HG03442 (cell line): ENCODE results near the gene KRTAP26-1.

Source experiments
- ATAC-seq: cut with Tn5 transposase; IDR thresholded peaks from one replicate; pipeline ENCODE4 v1.9.1; 2021; ENCODE audit warnings: mild to moderate bottlenecking, moderate library complexity; ENCODE audit not compliant: unreplicated experiment

KRTAP26-1 gene, protein sequence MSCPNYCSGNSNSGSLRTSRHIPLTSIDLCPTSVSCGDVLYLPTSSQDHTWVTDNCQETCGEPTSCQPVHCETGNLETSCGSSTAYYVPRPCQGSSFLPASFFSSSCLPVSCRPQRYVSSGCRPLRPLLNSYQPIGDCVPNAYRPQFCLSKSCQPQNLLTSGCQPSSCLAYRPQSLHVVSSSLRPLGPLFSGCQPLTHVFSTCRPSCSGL

DNA sequence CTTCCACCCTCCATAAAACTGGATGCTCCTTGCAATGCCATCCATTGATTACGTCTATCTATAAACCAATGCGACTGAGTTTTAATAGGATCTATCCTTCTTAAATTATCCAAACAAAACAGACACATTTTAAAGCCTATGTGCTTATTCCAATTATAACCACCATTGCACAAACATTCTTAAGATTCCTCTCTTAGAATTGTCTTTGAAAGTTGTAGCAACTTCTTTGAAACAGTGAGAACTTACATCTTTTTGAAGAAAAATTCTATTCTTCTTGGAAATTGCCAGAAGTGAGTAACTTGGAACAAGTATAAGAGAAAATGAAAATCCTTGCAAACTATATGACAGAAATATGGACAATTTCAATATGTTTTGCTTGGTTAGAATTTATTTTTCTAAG is at the start of gene KRTAP26-1:
KRTAP26-1 (minus strand) TSS at position 101 of the 400 bp plus-strand sequence. CDS start 280 bp downstream, outside the sequence.
- ATAC-seq: no peak

- ATAC-seq: no peak
Measured at GRCh38 chr21:30355906-30356305, 35.8 kb upstream of the KRTAP26-1 start.

DNA sequence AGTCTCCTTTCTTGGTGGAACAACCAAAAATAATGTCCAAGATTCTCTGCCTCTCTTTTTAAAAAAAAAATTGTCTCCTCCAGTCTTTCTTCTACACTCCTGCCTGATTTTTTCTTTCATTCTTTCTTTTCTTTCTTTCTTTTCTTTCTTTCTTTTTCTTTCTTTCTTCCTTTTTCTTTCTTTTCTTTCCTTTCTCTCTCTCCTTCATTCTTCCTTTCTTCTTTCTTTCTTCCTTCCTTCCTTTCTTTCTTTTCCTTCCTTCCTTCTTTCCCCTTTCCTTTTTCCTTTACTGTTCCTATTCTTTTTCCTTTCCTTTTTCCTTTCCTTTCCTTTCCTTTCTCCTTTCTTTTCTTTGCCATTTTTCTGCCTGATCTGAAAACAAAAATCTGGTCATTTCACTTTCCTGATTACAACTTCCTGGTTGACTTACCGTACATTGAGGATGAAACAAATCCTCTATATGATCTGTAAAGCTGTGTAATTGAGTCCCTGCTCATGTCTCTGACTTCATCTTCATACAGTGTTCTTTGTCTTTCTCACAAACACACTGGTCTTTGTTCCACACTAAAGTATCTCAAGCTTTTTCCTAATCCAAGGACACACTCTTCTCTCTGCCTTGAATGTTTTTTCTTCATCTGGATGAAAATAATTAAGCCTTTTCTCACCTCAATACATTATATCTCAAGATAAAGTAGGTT is 34.3 kb upstream of the KRTAP26-1 start:
- no peak for ATAC-seq

GRCh38 chr21:30351534-30351933 is 31.4 kb upstream of the KRTAP26-1 start:
- no peak for ATAC-seq

- no peak for ATAC-seq
Measured at GRCh38 chr21:30349572-30349971, 29.5 kb upstream of the KRTAP26-1 start.

DNA sequence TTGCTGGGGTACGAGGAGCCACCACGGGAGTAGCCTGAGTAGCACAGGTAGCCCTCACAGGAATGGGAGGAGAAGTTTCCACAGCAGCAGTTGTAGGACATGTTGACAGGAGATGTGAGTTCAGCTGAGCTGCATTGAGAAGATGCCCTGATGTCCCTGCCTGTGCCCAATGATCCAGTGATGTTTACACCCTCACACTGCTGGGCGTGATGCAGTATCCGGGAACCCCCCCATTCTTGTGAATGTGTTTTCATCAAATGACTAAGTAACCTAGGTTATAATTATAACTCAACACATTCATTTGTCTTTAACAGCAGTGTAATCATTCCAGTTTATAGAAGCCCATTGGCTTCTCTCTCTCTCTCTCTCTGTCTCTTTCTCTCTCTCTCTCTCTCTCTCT is 28.4 kb upstream of the KRTAP26-1 start, which contains the start of gene KRTAP23-1:
KRTAP23-1 (minus strand) TSS at position 101 of the 400 bp plus-strand sequence; CDS start at position 101, 0 bp downstream.
- no peak for ATAC-seq

GRCh38 chr21:30345014-30345413 is 24.9 kb upstream of the KRTAP26-1 start:
- no peak for ATAC-seq

DNA sequence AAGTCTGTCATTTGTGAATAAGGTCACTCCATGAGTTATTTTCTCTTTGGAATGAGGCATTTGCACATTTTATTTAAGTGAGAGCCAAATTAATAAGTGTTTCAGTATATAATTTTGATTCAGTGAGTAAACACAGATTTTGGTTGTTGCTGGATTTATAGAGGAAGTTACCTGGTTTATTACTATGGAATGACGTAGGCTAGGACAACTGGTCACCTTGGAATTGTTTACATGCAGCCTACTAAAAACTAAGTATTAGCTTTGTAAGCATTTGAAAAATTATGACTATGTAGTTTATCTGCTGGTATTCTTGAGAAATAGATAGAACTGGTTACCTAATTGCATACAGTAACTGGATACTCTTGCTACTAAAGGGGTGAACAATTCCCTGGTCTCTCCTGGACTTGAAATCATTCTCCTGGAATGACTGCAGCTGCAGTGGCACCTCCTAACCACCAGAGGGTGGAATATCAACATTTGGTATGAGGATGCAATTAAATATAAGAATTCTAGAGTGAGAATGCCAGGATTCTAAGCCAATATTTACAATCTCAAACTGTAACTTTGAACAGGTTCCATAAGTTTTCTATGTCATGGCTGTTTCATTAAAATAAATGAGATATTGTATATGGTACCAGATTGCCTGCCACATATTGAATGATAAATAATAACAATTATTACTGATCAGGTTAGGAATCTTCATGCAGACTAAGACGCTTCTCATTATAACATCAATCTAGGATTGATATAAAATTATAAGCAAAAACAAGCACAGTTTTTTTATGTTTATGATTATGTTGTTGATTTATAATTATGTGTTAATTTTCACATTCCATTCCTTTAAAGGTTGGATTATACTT is 20.8 kb upstream of the KRTAP26-1 start:
- ATAC-seq: no peak

- ATAC-seq: no peak
Measured at GRCh38 chr21:30338717-30339116, 18.6 kb upstream of the KRTAP26-1 start.

GRCh38 chr21:30337772-30338171 is 17.7 kb upstream of the KRTAP26-1 start:
- ATAC-seq: no peak

GRCh38 chr21:30337276-30337744 is 17.2 kb upstream of the KRTAP26-1 start, which contains the start of gene KRTAP27-1:
TSS of gene KRTAP27-1 (minus strand) at chr21:30337694. CDS start at chr21:30337668, 26 bp downstream.
- ATAC-seq: no peak

GRCh38 chr21:30336596-30336995 is 16.5 kb upstream of the KRTAP26-1 start:
- no peak for ATAC-seq

- no peak for ATAC-seq
Measured at GRCh38 chr21:30333736-30334135, 13.6 kb upstream of the KRTAP26-1 start.

GRCh38 chr21:30332681-30333080 is 12.6 kb upstream of the KRTAP26-1 start:
- no peak for ATAC-seq

GRCh38 chr21:30329203-30329875 is 9.2 kb upstream of the KRTAP26-1 start:
- ATAC-seq: no peak

DNA sequence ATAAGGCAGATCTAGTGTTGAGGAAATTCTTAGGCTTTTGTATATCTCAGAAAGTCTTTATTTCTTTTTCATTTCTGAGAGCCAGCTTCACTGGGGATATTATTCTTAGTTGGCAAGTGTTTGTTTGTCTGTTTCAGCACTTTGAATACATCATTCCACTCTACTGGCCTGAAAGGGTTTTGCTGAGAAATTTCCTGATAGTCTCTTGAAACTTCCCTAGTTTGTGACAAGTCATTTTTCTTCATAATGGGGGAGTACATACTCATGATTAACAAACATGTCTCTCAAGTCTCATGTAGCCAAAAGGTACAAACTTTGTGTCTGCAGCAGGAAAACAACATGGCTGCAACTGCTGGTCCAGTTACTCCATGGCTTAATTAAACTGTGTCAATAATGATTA is 6.3 kb upstream of the KRTAP26-1 start:
- ATAC-seq: no peak

- no peak for ATAC-seq
Measured at GRCh38 chr21:30315701-30316100, 4.4 kb downstream of the KRTAP26-1 start.

- no peak for ATAC-seq
Measured at GRCh38 chr21:30306884-30307283, 13.2 kb downstream of the KRTAP26-1 start.

- ATAC-seq: no peak
Measured at GRCh38 chr21:30305136-30305535, 15.0 kb downstream of the KRTAP26-1 start.

DNA sequence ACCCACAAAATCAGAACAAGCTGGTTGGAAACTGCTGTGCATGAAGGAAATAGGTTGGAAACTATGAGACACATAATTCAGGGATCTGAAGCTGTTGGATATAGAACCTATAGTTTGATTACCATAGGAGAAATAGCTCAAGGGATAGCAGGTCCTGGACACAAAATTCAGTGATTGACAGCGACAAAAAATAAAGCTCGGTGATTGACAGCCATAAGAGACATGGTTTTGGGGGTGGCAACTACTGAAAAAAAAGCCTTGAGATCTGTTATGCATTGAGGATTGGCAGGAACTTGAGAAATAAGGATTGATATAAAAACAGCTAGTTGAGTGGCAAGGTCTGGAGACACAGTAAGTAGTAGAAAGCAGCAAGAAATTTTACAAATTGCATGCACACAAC is 30.9 kb downstream of the KRTAP26-1 start, which contains the start of gene KRTAP25-1:
KRTAP25-1 (minus strand) TSS at position 300 of the 400 bp plus-strand sequence; CDS start at position 276, 24 bp downstream.
- ATAC-seq: no peak
